ENCODE measurements around the gene CD38.

DNA sequence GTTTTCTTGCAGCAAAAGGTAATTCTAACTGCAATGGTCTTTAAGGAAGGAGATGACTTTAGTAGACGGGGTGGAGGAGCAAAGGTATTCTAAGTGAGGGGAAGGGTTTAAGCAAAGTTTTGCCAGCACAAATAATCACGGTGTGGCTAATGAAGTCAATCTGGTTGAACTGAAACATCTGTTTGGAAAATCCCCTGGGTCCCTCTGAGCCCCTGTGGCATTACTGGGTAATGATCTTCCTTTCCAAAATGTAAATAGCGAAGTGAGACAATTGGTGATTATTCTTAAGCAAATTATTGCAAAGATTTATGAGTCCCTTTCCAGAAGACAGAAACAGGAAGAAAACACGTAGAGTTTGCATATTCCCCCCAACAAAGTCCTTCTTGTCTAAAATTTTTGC, 113.2 kb downstream of the CD38 start:
- TF ChIP-seq, protein P1, sequence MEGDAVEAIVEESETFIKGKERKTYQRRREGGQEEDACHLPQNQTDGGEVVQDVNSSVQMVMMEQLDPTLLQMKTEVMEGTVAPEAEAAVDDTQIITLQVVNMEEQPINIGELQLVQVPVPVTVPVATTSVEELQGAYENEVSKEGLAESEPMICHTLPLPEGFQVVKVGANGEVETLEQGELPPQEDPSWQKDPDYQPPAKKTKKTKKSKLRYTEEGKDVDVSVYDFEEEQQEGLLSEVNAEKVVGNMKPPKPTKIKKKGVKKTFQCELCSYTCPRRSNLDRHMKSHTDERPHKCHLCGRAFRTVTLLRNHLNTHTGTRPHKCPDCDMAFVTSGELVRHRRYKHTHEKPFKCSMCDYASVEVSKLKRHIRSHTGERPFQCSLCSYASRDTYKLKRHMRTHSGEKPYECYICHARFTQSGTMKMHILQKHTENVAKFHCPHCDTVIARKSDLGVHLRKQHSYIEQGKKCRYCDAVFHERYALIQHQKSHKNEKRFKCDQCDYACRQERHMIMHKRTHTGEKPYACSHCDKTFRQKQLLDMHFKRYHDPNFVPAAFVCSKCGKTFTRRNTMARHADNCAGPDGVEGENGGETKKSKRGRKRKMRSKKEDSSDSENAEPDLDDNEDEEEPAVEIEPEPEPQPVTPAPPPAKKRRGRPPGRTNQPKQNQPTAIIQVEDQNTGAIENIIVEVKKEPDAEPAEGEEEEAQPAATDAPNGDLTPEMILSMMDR (IDR thresholded peaks at IDR 0.05; ENCODE audit: poor library complexity, severe bottlenecking), result no peak
- TF ChIP-seq EZH2 (IDR thresholded peaks at IDR 0.05; ENCODE audit: borderline replicate concordance, insufficient read depth, low read length, poor library complexity, severe bottlenecking) (no peak), MXI1 (conservative IDR thresholded peaks at IDR 0.05; ENCODE audit: poor library complexity, severe bottlenecking) (no peak)
- TF ChIP-seq, protein P2, sequence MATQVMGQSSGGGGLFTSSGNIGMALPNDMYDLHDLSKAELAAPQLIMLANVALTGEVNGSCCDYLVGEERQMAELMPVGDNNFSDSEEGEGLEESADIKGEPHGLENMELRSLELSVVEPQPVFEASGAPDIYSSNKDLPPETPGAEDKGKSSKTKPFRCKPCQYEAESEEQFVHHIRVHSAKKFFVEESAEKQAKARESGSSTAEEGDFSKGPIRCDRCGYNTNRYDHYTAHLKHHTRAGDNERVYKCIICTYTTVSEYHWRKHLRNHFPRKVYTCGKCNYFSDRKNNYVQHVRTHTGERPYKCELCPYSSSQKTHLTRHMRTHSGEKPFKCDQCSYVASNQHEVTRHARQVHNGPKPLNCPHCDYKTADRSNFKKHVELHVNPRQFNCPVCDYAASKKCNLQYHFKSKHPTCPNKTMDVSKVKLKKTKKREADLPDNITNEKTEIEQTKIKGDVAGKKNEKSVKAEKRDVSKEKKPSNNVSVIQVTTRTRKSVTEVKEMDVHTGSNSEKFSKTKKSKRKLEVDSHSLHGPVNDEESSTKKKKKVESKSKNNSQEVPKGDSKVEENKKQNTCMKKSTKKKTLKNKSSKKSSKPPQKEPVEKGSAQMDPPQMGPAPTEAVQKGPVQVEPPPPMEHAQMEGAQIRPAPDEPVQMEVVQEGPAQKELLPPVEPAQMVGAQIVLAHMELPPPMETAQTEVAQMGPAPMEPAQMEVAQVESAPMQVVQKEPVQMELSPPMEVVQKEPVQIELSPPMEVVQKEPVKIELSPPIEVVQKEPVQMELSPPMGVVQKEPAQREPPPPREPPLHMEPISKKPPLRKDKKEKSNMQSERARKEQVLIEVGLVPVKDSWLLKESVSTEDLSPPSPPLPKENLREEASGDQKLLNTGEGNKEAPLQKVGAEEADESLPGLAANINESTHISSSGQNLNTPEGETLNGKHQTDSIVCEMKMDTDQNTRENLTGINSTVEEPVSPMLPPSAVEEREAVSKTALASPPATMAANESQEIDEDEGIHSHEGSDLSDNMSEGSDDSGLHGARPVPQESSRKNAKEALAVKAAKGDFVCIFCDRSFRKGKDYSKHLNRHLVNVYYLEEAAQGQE (IDR thresholded peaks at IDR 0.05; ENCODE audit: borderline replicate concordance), result no peak

Measured in neural cell (in vitro differentiated cells).